Measurements from ENCODE around the gene MDC1.
"Not testable (repeated sequence)": the region's sequence is repeated elsewhere in the genome, so short reads cannot be mapped to it uniquely, and the experiment has no call there.

The MDC1 gene

DNA sequence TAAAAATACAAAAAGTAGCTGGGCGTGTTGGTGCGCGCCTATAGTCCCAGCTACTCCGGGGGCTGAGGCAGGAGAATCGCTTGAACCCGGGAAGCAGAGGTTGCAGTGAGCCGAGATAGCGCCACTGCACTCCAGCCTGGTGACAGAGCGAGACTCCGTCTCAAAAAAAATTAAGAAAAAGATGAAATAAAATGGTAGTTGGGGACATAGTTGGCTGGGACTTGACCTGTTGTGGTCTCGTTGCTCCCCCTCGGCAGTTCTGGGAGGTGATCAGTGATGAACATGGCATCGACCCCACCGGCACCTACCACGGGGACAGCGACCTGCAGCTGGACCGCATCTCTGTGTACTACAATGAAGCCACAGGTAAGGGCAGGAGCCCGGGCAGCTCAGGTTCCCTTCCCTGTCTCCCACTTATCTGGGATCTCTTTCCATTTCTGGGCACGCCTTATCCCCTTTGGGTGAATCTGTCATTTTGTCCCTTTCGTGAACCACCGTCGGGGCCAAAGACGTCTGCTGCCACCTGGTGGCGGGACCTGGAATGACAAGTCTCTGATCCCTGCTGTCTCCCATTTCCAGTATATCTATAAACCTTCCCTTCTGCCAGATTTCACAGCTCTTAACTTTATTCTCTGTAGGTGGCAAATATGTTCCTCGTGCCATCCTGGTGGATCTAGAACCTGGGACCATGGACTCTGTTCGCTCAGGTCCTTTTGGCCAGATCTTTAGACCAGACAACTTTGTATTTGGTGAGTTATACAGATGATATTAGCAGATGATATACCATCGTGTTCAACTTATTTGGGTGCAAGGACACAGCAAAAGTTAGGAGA is 5.4 kb upstream of the MDC1 start:
- Mint-ChIP-seq H3K4me3 (peak overlapping the region; percentile 96), H3K9me3 (no peaks in the 10 kb centered on the region), H3K4me1 (peaks cover 55% of the 10 kb centered on the region), H3K36me3 (ENCODE audit: low read depth) (peaks cover 55% of the 10 kb centered on the region), H3K27ac (peak overlapping the region; percentile 98), H3K27me3 (no peaks in the 10 kb centered on the region)
- DNase-seq: peak; percentile 88
- ATAC-seq: no peak

DNA sequence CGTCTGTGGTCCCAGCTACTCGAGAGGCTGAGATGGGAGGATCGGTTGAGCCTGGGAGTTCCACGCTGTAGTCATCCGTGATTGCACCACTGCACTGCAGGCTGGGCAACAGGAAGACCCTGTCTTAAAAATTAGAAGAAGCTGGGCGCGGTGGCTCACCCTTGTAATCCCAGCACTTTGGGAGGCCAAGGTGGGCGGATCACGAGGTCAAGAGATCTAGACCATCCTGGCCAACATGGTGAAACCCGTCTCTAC is 4.9 kb upstream of the MDC1 start:
- ATAC-seq, H3K27me3 Mint-ChIP-seq, H3K9me3 Mint-ChIP-seq: not testable (repeated sequence)
- peak; percentile 26 for DNase-seq
- H3K4me1 Mint-ChIP-seq: peaks cover 59% of the 10 kb centered on the region
- H3K27ac Mint-ChIP-seq: peak overlapping the region; percentile 98
- H3K36me3 Mint-ChIP-seq (ENCODE audit: low read depth): peaks cover 57% of the 10 kb centered on the region
- H3K4me3 Mint-ChIP-seq: peak overlapping the region; percentile 96

DNA sequence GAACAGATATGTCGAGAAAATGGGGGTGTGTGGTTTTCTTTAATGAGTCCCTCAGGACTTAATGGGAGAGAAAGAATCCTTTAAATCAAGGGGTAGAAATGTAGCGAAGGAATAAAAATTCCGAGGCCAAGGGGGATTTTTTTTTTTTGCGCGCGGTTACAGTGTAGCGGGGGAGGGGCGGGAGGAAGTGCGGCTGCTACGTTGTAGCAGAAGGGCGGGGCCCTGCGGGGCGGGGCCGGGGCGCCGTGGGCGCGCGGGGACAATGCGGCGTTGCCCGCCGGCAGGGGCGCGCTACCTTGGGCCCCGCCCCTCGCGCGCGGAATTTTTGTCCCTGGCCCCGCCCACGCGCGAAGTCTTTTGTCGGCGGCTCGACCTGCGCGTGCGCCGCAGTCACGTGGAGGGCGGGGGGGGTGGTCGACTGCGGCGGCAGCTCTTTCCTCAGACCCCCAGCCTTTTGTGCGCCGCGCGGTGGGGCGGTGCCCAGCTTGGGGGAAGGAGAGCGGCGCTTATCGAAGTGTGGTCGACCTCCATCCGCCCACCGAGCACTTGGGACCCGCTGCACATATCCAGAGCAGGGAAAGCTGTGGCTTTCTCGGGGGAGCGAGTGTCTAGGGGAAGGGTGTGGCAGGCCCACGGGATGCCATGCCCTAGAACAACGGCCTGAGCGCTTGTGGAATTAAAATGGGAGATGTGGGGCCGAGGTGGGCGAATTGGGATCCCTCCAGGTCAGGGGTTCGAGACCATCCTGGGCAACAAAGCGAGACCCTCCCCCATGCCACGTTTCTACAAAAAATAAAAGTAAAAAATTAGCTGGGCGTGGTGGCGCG is 4.3 kb upstream of the MDC1 start:
- peak; percentile 13 for ATAC-seq
- Mint-ChIP-seq H3K4me3 (peak overlapping the region; percentile 96), H3K27ac (peak overlapping the region; percentile 98), H3K27me3 (no peaks in the 10 kb centered on the region), H3K36me3 (ENCODE audit: low read depth) (peaks cover 60% of the 10 kb centered on the region), H3K4me1 (peaks cover 63% of the 10 kb centered on the region), H3K9me3 (no peaks in the 10 kb centered on the region)
- peak; percentile 98 for DNase-seq

DNA sequence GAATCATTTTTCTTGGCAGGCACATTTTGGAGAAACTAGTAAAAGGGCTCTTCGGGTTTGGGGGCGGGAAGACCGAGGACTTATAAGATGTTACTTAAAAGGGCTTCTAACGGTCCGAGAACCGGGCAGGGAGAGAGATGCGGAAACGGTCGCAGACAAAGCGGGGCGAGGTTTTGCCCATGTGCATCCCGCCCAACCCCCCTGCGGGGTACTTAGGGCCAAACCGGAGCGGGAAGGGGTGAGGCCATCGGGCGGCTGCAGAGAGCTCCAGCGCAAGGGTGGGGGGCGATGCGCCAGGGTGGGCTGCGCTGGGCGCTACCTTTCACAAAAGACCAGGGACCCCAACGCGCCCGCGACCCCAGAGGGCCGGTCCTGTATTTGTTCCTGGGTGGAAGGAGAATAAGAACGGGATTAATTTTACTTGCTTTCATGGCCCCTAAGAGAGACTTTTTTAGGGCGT is 3.7 kb upstream of the MDC1 start:
- Mint-ChIP-seq H3K4me1 (peaks cover 69% of the 10 kb centered on the region), H3K27ac (peak overlapping the region; percentile 98), H3K27me3 (no peaks in the 10 kb centered on the region), H3K36me3 (ENCODE audit: low read depth) (peaks cover 58% of the 10 kb centered on the region), H3K4me3 (peak overlapping the region; percentile 96), H3K9me3 (no peaks in the 10 kb centered on the region)
- DNase-seq (peak; percentile 71), ATAC-seq (no peak)

DNA sequence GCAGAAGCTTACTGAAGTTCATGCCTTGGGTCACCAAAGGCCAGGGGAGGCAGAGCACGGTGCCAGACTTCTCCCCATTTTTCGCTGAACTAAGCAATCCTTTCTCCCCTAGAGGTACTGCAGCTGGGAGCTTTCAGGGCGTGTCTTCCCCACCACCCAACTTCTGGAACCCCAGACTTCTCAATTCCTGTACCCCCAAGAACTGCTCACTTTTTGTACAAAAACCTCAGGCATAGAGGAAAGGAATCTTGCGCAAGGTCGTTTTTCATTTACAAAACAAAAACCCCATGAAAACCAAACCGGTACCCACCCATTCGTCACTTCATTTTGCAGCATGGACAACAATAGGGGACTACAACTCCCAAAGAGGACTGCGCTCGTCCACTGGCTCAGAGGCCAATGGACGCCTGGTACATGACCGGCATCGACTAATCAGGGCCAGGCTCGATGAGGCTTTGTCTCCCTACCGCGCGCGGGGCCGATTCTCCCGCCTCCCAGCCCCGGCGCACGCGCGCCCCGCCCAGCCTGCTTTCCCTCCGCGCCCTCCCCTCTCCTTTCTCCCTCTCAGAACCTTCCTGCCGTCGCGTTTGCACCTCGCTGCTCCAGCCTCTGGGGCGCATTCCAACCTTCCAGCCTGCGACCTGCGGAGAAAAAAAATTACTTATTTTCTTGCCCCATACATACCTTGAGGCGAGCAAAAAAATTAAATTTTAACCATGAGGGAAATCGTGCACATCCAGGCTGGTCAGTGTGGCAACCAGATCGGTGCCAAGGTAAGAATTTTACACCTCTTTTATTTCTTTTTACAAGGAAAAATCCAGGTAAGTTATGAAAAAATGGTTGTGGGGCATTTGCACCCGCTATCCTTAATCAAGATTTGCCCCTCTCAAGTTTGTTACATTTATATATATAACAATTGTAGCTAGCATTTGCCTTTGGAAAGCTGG is 3.0 kb upstream of the MDC1 start, which contains the start of gene TUBB:
TUBB (plus strand) TSS at position 562 of the 947 bp plus-strand sequence; CDS start at position 717, 155 bp downstream.
- peak; percentile 70 for ATAC-seq
- DNase-seq: peak; percentile 97
- Mint-ChIP-seq H3K4me1 (peaks cover 71% of the 10 kb centered on the region), H3K27ac (peak within 1 kb of the TSS; percentile 98), H3K4me3 (peak within 1 kb of the TSS; percentile 96), H3K9me3 (no peaks in the 10 kb centered on the region), H3K36me3 (ENCODE audit: low read depth) (peaks cover 54% of the 10 kb centered on the region), H3K27me3 (no peaks in the 10 kb centered on the region)

DNA sequence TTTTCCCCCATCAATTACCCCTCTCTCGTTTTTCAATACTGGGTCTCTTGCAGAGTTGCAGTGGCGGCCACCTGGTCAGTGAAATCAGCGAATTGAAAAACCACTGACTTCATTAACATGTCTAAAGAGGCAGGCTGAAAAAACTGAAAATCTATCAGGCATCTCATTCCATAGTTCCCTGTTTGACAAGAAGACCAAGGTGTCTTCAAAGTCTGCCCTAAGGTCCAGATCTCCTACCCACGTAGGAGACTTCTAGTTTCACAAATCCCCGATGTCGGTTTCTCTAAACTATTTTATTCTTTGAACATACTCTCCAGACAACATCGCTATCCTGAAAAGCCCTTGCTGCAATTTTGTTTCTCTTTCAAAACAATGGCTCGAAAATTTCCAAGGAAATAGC is 2.3 kb upstream of the MDC1 start:
- no peak for DNase-seq
- H3K27me3 Mint-ChIP-seq: no peaks in the 10 kb centered on the region
- no peaks in the 10 kb centered on the region for H3K9me3 Mint-ChIP-seq
- peaks cover 55% of the 10 kb centered on the region for H3K36me3 Mint-ChIP-seq (ENCODE audit: low read depth)
- no peak for ATAC-seq
- peak overlapping the region; percentile 96 for H3K4me3 Mint-ChIP-seq
- H3K4me1 Mint-ChIP-seq: peaks cover 68% of the 10 kb centered on the region
- peak overlapping the region; percentile 98 for H3K27ac Mint-ChIP-seq

DNA sequence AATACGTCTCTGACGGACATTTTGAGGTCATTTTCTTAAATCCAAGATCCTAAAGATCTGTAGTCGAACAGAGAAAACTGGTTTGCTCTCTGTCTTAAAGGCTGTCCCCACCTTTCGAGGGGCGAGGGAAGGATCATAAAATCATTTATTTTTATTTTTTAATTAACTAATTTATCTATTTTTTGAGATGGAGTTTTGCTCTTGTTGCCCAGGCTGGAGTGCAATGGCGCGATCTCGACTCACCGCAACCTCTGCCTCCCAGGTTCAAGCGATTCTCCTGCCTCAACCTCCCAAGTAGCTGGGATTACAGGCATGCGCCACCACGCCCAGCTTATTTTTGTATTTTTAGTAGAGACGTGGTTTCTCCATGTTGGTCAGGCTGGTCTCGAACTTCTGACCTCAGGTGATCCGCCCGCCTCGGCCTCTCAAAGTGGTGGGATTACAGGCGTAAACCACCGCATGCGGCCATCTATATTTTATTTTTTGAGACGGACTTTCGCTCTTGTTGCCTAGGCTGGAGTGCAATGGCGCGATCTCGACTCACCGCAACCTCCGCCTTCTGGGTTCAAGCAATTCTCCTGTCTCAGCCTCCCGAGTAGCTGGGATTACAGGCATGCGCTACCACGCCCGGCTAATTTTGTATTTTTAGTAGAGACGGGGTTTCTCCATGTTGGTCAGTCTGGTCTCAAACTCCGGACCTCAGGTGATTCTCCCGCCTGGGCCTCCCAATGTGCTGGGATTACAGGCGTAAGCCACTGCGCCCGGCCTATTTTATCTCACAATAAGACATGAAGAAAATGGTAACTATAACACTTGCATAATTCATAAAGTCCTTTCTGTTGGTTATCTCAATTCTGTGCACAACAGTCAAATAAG is 1.0 kb upstream of the MDC1 start:
- not testable (repeated sequence) for H3K27me3 Mint-ChIP-seq, DNase-seq, ATAC-seq, H3K9me3 Mint-ChIP-seq
- H3K4me3 Mint-ChIP-seq: peak overlapping the region; percentile 96
- peaks cover 56% of the 10 kb centered on the region for H3K4me1 Mint-ChIP-seq
- H3K27ac Mint-ChIP-seq: peak overlapping the region; percentile 97
- H3K36me3 Mint-ChIP-seq (ENCODE audit: low read depth): peaks cover 50% of the 10 kb centered on the region

DNA sequence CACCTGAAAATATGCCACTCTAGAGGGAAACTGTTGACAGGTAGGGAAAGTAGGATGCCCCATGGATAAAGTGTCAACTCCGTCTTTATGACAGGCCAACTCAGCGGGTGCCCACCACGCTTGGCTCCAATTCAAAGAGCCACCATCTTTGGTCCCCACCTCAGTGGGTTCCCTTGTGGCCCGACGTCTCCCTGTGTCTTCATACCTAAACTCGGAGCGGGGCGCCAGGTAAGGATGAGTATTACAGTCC is 277 bp downstream of the MDC1 start:
- H3K27ac Mint-ChIP-seq: peak overlapping the region; percentile 97
- no peaks in the 10 kb centered on the region for H3K27me3 Mint-ChIP-seq
- DNase-seq (no peak), ATAC-seq (no peak)
- H3K9me3 Mint-ChIP-seq: no peaks in the 10 kb centered on the region
- H3K4me1 Mint-ChIP-seq: peaks cover 54% of the 10 kb centered on the region
- peak overlapping the region; percentile 94 for H3K4me3 Mint-ChIP-seq
- peaks cover 50% of the 10 kb centered on the region for H3K36me3 Mint-ChIP-seq (ENCODE audit: low read depth)

DNA sequence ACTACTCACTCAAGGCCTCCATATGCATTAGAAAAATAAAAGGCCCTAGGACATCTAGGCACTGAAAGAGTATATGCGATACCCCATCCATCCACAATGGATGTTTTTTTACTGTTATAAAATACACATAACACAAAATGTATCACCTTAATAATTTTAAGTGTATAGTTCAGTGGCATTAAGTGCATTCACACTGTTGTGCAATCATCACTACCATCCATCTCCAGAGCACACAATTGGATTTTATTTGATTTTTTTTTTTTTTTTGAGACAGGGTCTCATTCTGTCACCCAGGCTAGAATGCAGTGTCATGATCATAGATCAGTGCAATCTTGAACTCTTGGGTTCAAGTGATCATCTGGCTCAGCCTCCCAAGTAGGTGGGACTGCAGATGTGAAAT is 2.8 kb downstream of the MDC1 start:
- no peaks in the 10 kb centered on the region for H3K27me3 Mint-ChIP-seq
- no peak overlapping the region for H3K27ac Mint-ChIP-seq
- DNase-seq: no peak
- H3K9me3 Mint-ChIP-seq: no peaks in the 10 kb centered on the region
- ATAC-seq: no peak
- H3K4me1 Mint-ChIP-seq: peaks cover 50% of the 10 kb centered on the region
- H3K36me3 Mint-ChIP-seq (ENCODE audit: low read depth): peaks cover 48% of the 10 kb centered on the region
- no peak overlapping the region for H3K4me3 Mint-ChIP-seq

DNA sequence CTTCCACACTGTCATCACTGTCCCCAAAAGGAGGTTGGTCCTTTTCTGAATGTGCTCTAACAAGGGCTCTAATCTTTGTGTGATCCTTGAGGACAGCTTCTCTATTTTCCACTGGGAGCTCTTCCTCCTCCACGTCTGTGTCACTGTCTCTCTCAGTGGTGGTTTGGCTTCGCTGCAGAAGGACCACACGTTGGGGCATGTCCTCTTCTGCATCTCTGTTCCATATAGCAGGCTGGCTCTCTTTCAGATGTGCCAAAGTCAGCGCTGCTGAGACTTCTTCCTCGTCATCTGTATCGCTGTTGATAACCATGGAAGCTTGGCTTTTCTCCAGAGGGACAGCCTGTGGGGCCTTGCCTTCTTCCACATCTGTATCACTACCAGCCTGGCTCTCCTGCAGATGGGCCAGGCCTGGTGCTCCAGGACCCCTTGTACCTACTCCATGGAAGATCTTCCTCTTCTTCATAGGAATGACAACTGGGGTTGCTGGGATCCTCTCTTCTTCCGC is 4.6 kb downstream of the MDC1 start:
- Mint-ChIP-seq H3K4me1 (peaks cover 35% of the 10 kb centered on the region), H3K36me3 (ENCODE audit: low read depth) (peaks cover 56% of the 10 kb centered on the region), H3K4me3 (no peak overlapping the region), H3K27me3 (no peaks in the 10 kb centered on the region), H3K9me3 (no peaks in the 10 kb centered on the region), H3K27ac (no peak overlapping the region)
- ATAC-seq (no peak), DNase-seq (no peak)

DNA sequence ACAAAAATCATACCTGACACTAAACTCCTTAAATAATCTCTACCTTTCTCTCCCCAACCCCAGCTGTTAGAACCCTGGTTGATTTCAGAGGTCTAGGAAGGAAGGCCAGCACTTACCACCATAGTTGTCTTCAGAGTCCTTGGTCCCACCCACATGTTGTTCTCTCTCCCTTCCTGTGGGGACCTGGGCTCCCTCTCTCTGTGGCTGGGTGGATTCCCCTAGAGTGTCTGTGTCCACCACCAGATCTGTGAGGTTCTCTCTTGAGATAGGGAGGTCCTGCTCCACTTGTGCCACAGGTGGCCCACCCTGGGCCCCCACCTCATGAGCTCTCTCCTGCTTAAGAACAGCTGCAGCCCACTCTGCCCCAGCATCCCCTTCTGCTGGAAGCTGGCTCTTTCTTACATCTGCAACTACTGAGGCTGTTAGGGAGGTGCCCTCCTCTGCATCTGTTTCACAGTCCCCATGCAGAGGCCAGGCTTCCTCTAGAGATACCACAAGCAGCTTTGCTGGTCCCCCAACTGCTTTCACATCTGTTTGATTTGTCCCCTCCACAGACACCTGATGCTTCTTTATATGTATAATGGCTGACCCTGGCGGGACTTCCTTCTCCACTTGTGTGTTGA is 5.2 kb downstream of the MDC1 start:
- H3K9me3 Mint-ChIP-seq: no peaks in the 10 kb centered on the region
- DNase-seq (no peak), ATAC-seq (peak; percentile 22)
- no peak overlapping the region for H3K4me3 Mint-ChIP-seq
- H3K4me1 Mint-ChIP-seq: peaks cover 31% of the 10 kb centered on the region
- no peaks in the 10 kb centered on the region for H3K27me3 Mint-ChIP-seq
- H3K27ac Mint-ChIP-seq: no peak overlapping the region
- H3K36me3 Mint-ChIP-seq (ENCODE audit: low read depth): peaks cover 57% of the 10 kb centered on the region

DNA sequence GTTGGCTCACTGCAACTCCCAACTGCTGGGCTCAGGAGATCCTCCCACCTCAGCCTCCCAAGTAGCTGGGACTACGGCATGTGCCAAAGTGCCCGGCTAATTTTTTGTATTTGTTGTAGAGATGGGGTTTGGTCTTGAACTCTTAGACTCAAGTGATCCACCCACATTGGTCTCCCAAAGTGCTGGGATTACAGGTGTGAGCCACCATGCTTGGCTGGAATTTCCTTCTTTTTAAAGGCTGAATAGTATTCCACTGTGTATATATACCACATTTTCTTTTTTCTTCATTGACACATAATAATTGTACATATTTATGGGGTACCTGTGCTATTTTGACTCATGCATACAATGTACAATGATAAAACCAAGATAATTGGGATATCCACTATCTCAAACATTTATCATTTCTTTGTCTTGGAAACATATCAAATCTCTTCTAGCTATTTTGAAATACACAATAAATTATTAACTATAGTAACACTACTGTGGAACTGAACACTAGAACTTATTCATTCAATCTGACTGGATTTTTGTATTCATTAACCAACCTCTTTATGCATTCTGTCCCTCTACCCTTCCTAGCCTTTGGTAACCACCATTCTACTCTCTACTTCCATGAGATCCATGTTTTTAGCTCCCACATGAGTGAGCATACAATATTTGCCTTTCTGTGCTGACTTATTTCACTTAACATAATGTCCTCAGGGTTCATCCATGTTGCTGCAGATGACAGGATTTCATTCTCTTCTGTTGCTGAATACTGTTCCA is 7.8 kb downstream of the MDC1 start:
- no peak overlapping the region for H3K4me3 Mint-ChIP-seq
- H3K27me3 Mint-ChIP-seq: no peaks in the 10 kb centered on the region
- no peak overlapping the region for H3K27ac Mint-ChIP-seq

More for the DNA sequence above, 7.8 kb downstream of the MDC1 start:
- DNase-seq (no peak), ATAC-seq (no peak)
- peaks cover 52% of the 10 kb centered on the region for H3K36me3 Mint-ChIP-seq (ENCODE audit: low read depth)
- peaks cover 12% of the 10 kb centered on the region for H3K4me1 Mint-ChIP-seq
- no peaks in the 10 kb centered on the region for H3K9me3 Mint-ChIP-seq
